HEK293 (cell line): ENCODE results near the gene KLRC4.
"Not testable (repeated sequence)": the region's sequence is repeated elsewhere in the genome, so short reads cannot be mapped to it uniquely, and the experiment has no call there.

ENCODE experiments used
- CTCF ChIA-PET: fragments of 350-600 bp; formaldehyde crosslinking; extraction: SDS; loops from one replicate; lab custom pipeline; 2021; ENCODE audit warnings: antibody characterized with exemption; lab: Yijun Ruan, JAX
- POLR2A ChIA-PET: fragments of 300-600 bp; formaldehyde crosslinking; extraction: SDS; loops from one replicate; lab custom pipeline; 2020; ENCODE audit warnings: antibody characterized with exemption, inconsistent platforms; lab: Yijun Ruan, JAX
- H3K27ac ChIP-seq: fragments of 200-500 bp; sonication (Bioruptor generic); 2 replicates; pipeline ENCODE4 v1.5.1; 2014; ENCODE audit warnings: low read depth, low read length, control low read depth, inconsistent platforms; ENCODE audit errors: extremely low read depth
- H3K36me3 ChIP-seq, 2 experiments: fragments of 200-500 bp in 1 of 2; sonication (Bioruptor generic) in 1 of 2; 1 replicate in 1 of 2; 2 replicates in 1 of 2; pipeline ENCODE4 v1.5.1; 2014 to 2017; ENCODE audit warnings: inconsistent platforms in 2 of 2, low read length in 2 of 2; ENCODE audit not compliant: control insufficient read depth in 2 of 2, insufficient read depth in 1 of 2
- H3K4me1 ChIP-seq: fragments of 200-500 bp; sonication (Bioruptor generic); 2 replicates; pipeline ENCODE4 v1.5.1; 2014; ENCODE audit warnings: mild to moderate bottlenecking, low read length, inconsistent platforms; ENCODE audit not compliant: control insufficient read depth, insufficient read depth
- H3K4me3 ChIP-seq: 2 replicates; pipeline ENCODE4 v1.5.1; 2011; ENCODE audit warnings: low read depth, mild to moderate bottlenecking, control low read depth, low read length, moderate library complexity
- H3K9me3 ChIP-seq: fragments of 200-500 bp; sonication (Bioruptor generic); 2 replicates; pipeline ENCODE4 v1.5.1; 2014; ENCODE audit warnings: low read depth, low read length, inconsistent platforms; ENCODE audit not compliant: control insufficient read depth, insufficient read depth
- ATF2 ChIP-seq: fragments of 450-650 bp; formaldehyde crosslinking; IDR thresholded peaks from 2 replicates; pipeline ENCODE4 v1.5.1; 2016; ENCODE audit warnings: missing biosample characterization, missing genetic modification characterization, low read depth
- BCL11A ChIP-seq: fragments of 450-650 bp; formaldehyde crosslinking; IDR thresholded peaks from 2 replicates; pipeline ENCODE4 v1.5.1; 2016; ENCODE audit warnings: low read depth, missing biosample characterization, missing genetic modification characterization
- BCL11B ChIP-seq: fragments of 450-650 bp; formaldehyde crosslinking; IDR thresholded peaks from 2 replicates; pipeline ENCODE4 v1.5.1; 2016; ENCODE audit warnings: low read depth, missing biosample characterization, missing genetic modification characterization
- FEZF1 ChIP-seq: fragments of 450-650 bp; formaldehyde crosslinking; IDR thresholded peaks from 2 replicates; pipeline ENCODE4 v1.5.1; 2016; ENCODE audit warnings: missing biosample characterization, missing genetic modification characterization
- GFI1B ChIP-seq: fragments of 450-650 bp; formaldehyde crosslinking; IDR thresholded peaks from 2 replicates; pipeline ENCODE4 v1.5.1; 2016; ENCODE audit warnings: missing biosample characterization, missing genetic modification characterization
- KLF10 ChIP-seq: fragments of 450-650 bp; IDR thresholded peaks from 2 replicates; pipeline ENCODE4 v1.5.1; 2018; ENCODE audit warnings: missing biosample characterization, mild to moderate bottlenecking, missing genetic modification characterization
- MYNN ChIP-seq: fragments of 450-650 bp; formaldehyde crosslinking; IDR thresholded peaks from 2 replicates; pipeline ENCODE4 v1.5.1; 2016; ENCODE audit warnings: missing biosample characterization, missing genetic modification characterization, borderline replicate concordance
- PATZ1 ChIP-seq: fragments of 450-650 bp; formaldehyde crosslinking; IDR thresholded peaks from 2 replicates; pipeline ENCODE4 v1.5.1; 2016; ENCODE audit warnings: missing biosample characterization, missing genetic modification characterization
- PRDM6 ChIP-seq: fragments of 450-650 bp; formaldehyde crosslinking; IDR thresholded peaks from 2 replicates; pipeline ENCODE4 v1.5.1; 2017; ENCODE audit warnings: missing biosample characterization, missing genetic modification characterization
- SALL2 ChIP-seq: fragments of 450-650 bp; formaldehyde crosslinking; IDR thresholded peaks from 2 replicates; pipeline ENCODE4 v1.5.0; 2017; ENCODE audit warnings: missing biosample characterization, mild to moderate bottlenecking, missing genetic modification characterization, borderline replicate concordance
- ZFP3 ChIP-seq: fragments of 450-650 bp; formaldehyde crosslinking; IDR thresholded peaks from 2 replicates; pipeline ENCODE4 v1.5.1; 2016; ENCODE audit warnings: low read depth, missing biosample characterization, missing genetic modification characterization
- ZIC2 ChIP-seq: fragments of 450-650 bp; formaldehyde crosslinking; IDR thresholded peaks from 2 replicates; pipeline ENCODE4 v1.5.1; 2016; ENCODE audit warnings: missing biosample characterization, missing genetic modification characterization
- ZNF112 ChIP-seq: fragments of 450-650 bp; formaldehyde crosslinking; IDR thresholded peaks from 2 replicates; pipeline ENCODE4 v1.5.0; 2017; ENCODE audit warnings: missing biosample characterization, missing genetic modification characterization
- ZNF169 ChIP-seq: fragments of 450-650 bp; formaldehyde crosslinking; IDR thresholded peaks from 2 replicates; pipeline ENCODE4 v1.5.1; 2016; ENCODE audit warnings: missing biosample characterization, missing genetic modification characterization
- ZNF221 ChIP-seq: fragments of 450-650 bp; formaldehyde crosslinking; IDR thresholded peaks from 2 replicates; pipeline ENCODE4 v1.5.1; 2017; ENCODE audit warnings: missing biosample characterization, missing genetic modification characterization, borderline replicate concordance
- ZNF302 ChIP-seq: fragments of 450-650 bp; formaldehyde crosslinking; IDR thresholded peaks from 2 replicates; pipeline ENCODE4 v1.5.1; 2016; ENCODE audit warnings: missing biosample characterization, missing genetic modification characterization, low read depth
- ZNF354C ChIP-seq: fragments of 450-650 bp; formaldehyde crosslinking; IDR thresholded peaks from 2 replicates; pipeline ENCODE4 v1.5.1; 2016; ENCODE audit warnings: missing biosample characterization, missing genetic modification characterization, low read depth, borderline replicate concordance
- ZNF48 ChIP-seq: fragments of 450-650 bp; formaldehyde crosslinking; IDR thresholded peaks from 2 replicates; pipeline ENCODE4 v1.5.1; 2016; ENCODE audit warnings: missing biosample characterization, missing genetic modification characterization
- ZNF521 ChIP-seq: fragments of 450-650 bp; formaldehyde crosslinking; IDR thresholded peaks from 2 replicates; pipeline ENCODE4 v1.5.1; 2017; ENCODE audit warnings: missing biosample characterization, mild to moderate bottlenecking, missing genetic modification characterization
- ZNF529 ChIP-seq: fragments of 450-650 bp; formaldehyde crosslinking; IDR thresholded peaks from 2 replicates; pipeline ENCODE4 v1.5.1; 2017; ENCODE audit warnings: missing genetic modification characterization, missing biosample characterization; ENCODE audit not compliant: insufficient replicate concordance
- ZNF558 ChIP-seq: fragments of 450-650 bp; formaldehyde crosslinking; IDR thresholded peaks from 2 replicates; pipeline ENCODE4 v1.5.1; 2016; ENCODE audit warnings: missing biosample characterization, missing genetic modification characterization
- ZNF626 ChIP-seq: fragments of 450-650 bp; sonication (Bioruptor Pico); formaldehyde crosslinking; IDR thresholded peaks from 2 replicates; pipeline ENCODE4 v1.5.1; 2018; ENCODE audit warnings: missing biosample characterization, missing genetic modification characterization, inconsistent platforms
- ZNF664 ChIP-seq: fragments of 450-650 bp; formaldehyde crosslinking; IDR thresholded peaks from 2 replicates; pipeline ENCODE4 v1.5.1; 2016; ENCODE audit warnings: missing biosample characterization, missing genetic modification characterization
- ZNF692 ChIP-seq: fragments of 450-650 bp; formaldehyde crosslinking; IDR thresholded peaks from 2 replicates; pipeline ENCODE4 v1.5.1; 2016; ENCODE audit warnings: missing biosample characterization, missing genetic modification characterization
- ZNF701 ChIP-seq: fragments of 450-650 bp; formaldehyde crosslinking; IDR thresholded peaks from 2 replicates; pipeline ENCODE4 v1.5.1; 2016; ENCODE audit warnings: missing biosample characterization, missing genetic modification characterization
- ZNF747 ChIP-seq: fragments of 450-650 bp; formaldehyde crosslinking; IDR thresholded peaks from 2 replicates; pipeline ENCODE4 v1.5.1; 2016; ENCODE audit warnings: missing biosample characterization, missing genetic modification characterization
- ZNF792 ChIP-seq: fragments of 450-650 bp; formaldehyde crosslinking; IDR thresholded peaks from 2 replicates; pipeline ENCODE4 v1.5.1; 2016; ENCODE audit warnings: missing biosample characterization, missing genetic modification characterization
- ZSCAN16 ChIP-seq: fragments of 450-650 bp; formaldehyde crosslinking; IDR thresholded peaks from 2 replicates; pipeline ENCODE4 v1.5.1; 2016; ENCODE audit warnings: missing biosample characterization, missing genetic modification characterization

Gene KLRC4

GRCh38 chr12:10381928-10382628, 27.5 kb downstream of the KLRC4 start:
- no peaks in the 10 kb centered on the region for H3K4me1 ChIP-seq
- POLR2A ChIA-PET, result no interaction called here
- TF ChIP-seq ZNF112 (tag by site-specific recombination), result no peak
- TF ChIP-seq ZNF354C (tag by site-specific recombination), result no peak
- no peak for TF ChIP-seq ZIC2
- no peak for TF ChIP-seq SALL2
- no peak for TF ChIP-seq ZNF302 (tag by site-specific recombination)
- TF ChIP-seq KLF10, result no peak
- TF ChIP-seq ZNF558 (tag by site-specific recombination), result no peak
- TF ChIP-seq ZNF529, result no peak
- no peak for TF ChIP-seq BCL11B
- TF ChIP-seq ZNF169 (tag by site-specific recombination), result no peak
- no peak for TF ChIP-seq ZNF692
- no peak for TF ChIP-seq ZNF48 (tag by site-specific recombination)
- TF ChIP-seq BCL11A (tag by site-specific recombination), result no peak
- CTCF ChIA-PET, result no interaction called here
- H3K36me3 ChIP-seq, result peaks cover 15 to 21% of the 10 kb centered on the region in 2 experiments
- no peaks in the 10 kb centered on the region for H3K9me3 ChIP-seq
- no peak overlapping the region for H3K27ac ChIP-seq
- no peak overlapping the region for H3K4me3 ChIP-seq

- H3K27ac ChIP-seq, H3K9me3 ChIP-seq, H3K4me1 ChIP-seq, POLR2A ChIA-PET, CTCF ChIA-PET, H3K4me3 ChIP-seq: not testable (repeated sequence)
- peaks cover 32 to 48% of the 10 kb centered on the region in 2 experiments for H3K36me3 ChIP-seq
Measured at GRCh38 chr12:10378737-10379136, 30.8 kb downstream of the KLRC4 start.

- Histone ChIP-seq H3K36me3 (peaks cover 21 to 47% of the 10 kb centered on the region in 2 experiments), H3K4me3 (no peak overlapping the region), H3K27ac (no peak overlapping the region), H3K4me1 (no peaks in the 10 kb centered on the region; the same call in 1 of the 2 replicates), H3K9me3 (no peaks in the 10 kb centered on the region)
- ChIA-PET POLR2A (no interaction called here), CTCF (interaction anchor here (0.7 kb wide), 1 partner anchor 8 kb away, joined by 3 read pairs; no protein-coding TSS in a partner anchor)
- TF ChIP-seq GFI1B (tag by site-specific recombination) (no peak), ZNF521 (tag by site-specific recombination) (no peak), ZNF792 (no peak), ZNF701 (tag by site-specific recombination) (no peak), ATF2 (tag by site-specific recombination) (no peak), ZFP3 (no peak), ZNF664 (tag by site-specific recombination) (no peak), PRDM6 (no peak), ZNF626 (tag by site-specific recombination) (no peak), FEZF1 (tag by site-specific recombination) (no peak), ZSCAN16 (tag by site-specific recombination) (no peak), ZNF747 (tag by site-specific recombination) (no peak), MYNN (tag by site-specific recombination) (no peak), PATZ1 (tag by site-specific recombination) (no peak), ZNF221 (no peak)
Measured at GRCh38 chr12:10374624-10375018, 34.9 kb downstream of the KLRC4 start.
